Endothelial cell (in vitro differentiated cells): ENCODE measurements around the gene ARID1B. TPM values are rescaled to one million over a fixed set of nuclear protein-coding genes. Genes with fewer than 3 reads are reported as not detected.

Experiments
- DNase-seq: peaks from one replicate; pipeline ENCODE4 v3.0.0; 2021; ENCODE audit warnings: low spot score
- H3K27ac Mint-ChIP-seq: one replicate; pipeline ENCODE4 v1.8.0; 2021; ENCODE audit warnings: mixed read lengths, inconsistent platforms; ENCODE audit not compliant: unreplicated experiment
- H3K27me3 Mint-ChIP-seq: one replicate; pipeline ENCODE4 v1.8.0; 2021; ENCODE audit warnings: mild to moderate bottlenecking, moderate library complexity, mixed read lengths, inconsistent platforms; ENCODE audit not compliant: unreplicated experiment
- H3K36me3 Mint-ChIP-seq: one replicate; pipeline ENCODE4 v1.8.0; 2021; ENCODE audit warnings: mild to moderate bottlenecking, low read depth, mixed read lengths, inconsistent platforms; ENCODE audit not compliant: unreplicated experiment
- H3K4me1 Mint-ChIP-seq: one replicate; pipeline ENCODE4 v1.8.0; 2021; ENCODE audit warnings: mild to moderate bottlenecking, mixed read lengths, inconsistent platforms; ENCODE audit not compliant: unreplicated experiment
- H3K4me3 Mint-ChIP-seq: one replicate; pipeline ENCODE4 v1.8.0; 2021; ENCODE audit warnings: mild to moderate bottlenecking, mixed read lengths, inconsistent platforms; ENCODE audit not compliant: unreplicated experiment
- H3K9me3 Mint-ChIP-seq: one replicate; pipeline ENCODE4 v1.8.0; 2021; ENCODE audit warnings: mixed read lengths, inconsistent platforms; ENCODE audit not compliant: unreplicated experiment
- CTCF ChIP-seq: fragments of 200-600 bp; sonication (generic); IDR thresholded peaks from one replicate; pipeline ENCODE4 v1.5.0; 2021; ENCODE audit warnings: antibody characterized with exemption; ENCODE audit not compliant: unreplicated experiment
- total RNA-seq: library from RNA; stranded (reverse); fragmentation: NEBNext Ultra II Directional; extraction: Animal tissue kit (Norgen Biotek cat#: 25700); gene quantifications from one replicate; pipeline ENCODE4 v1.2.1, GENCODE V29; 2021; ENCODE audit not compliant: unreplicated experiment

Gene ARID1B
- total RNA-seq, 1 donor from 2014 or later, result 104 TPM

- Mint-ChIP-seq H3K9me3 (no peaks in the 10 kb centered on the region), H3K36me3 (peaks cover 10% of the 10 kb centered on the region), H3K27me3 (peaks cover 21% of the 10 kb centered on the region), H3K4me1 (peaks cover 10% of the 10 kb centered on the region), H3K4me3 (no peak overlapping the region), H3K27ac (no peak overlapping the region)
- no peak for TF ChIP-seq CTCF
- DNase-seq, result no peak
These were observed 463.1 kb downstream of the ARID1B start for GRCh38 chr6:157240059-157240959.

GRCh38 chr6:157240960-157241311, 463.8 kb downstream of the ARID1B start:
- H3K9me3 Mint-ChIP-seq, result no peaks in the 10 kb centered on the region
- no peak for TF ChIP-seq CTCF
- peaks cover 10% of the 10 kb centered on the region for H3K36me3 Mint-ChIP-seq
- H3K4me1 Mint-ChIP-seq, result peaks cover 5% of the 10 kb centered on the region
- no peak overlapping the region for H3K4me3 Mint-ChIP-seq
- H3K27ac Mint-ChIP-seq, result no peak overlapping the region
- peaks cover 18% of the 10 kb centered on the region for H3K27me3 Mint-ChIP-seq
- DNase-seq, result no peak

GRCh38 chr6:157242791-157243190, 465.6 kb downstream of the ARID1B start:
- Mint-ChIP-seq H3K27ac (no peak overlapping the region), H3K36me3 (peaks cover 10% of the 10 kb centered on the region), H3K27me3 (peaks cover 9% of the 10 kb centered on the region), H3K4me1 (no peaks in the 10 kb centered on the region), H3K9me3 (no peaks in the 10 kb centered on the region), H3K4me3 (no peak overlapping the region)
- no peak for TF ChIP-seq CTCF
- no peak for DNase-seq

GRCh38 chr6:157244175-157244574, 467.0 kb downstream of the ARID1B start:
- no peak overlapping the region for H3K27ac Mint-ChIP-seq
- no peak overlapping the region for H3K4me3 Mint-ChIP-seq
- no peak for TF ChIP-seq CTCF
- H3K9me3 Mint-ChIP-seq, result no peaks in the 10 kb centered on the region
- H3K36me3 Mint-ChIP-seq, result peaks cover 9% of the 10 kb centered on the region
- H3K4me1 Mint-ChIP-seq, result no peaks in the 10 kb centered on the region
- DNase-seq, result no peak
- peaks cover 5% of the 10 kb centered on the region for H3K27me3 Mint-ChIP-seq

- H3K9me3 Mint-ChIP-seq, result no peaks in the 10 kb centered on the region
- TF ChIP-seq CTCF, result no peak
These were observed 467.6 kb downstream of the ARID1B start for GRCh38 chr6:157244780-157245179.

More at GRCh38 chr6:157244780-157245179, 467.6 kb downstream of the ARID1B start:
- DNase-seq, result no peak
- H3K27ac Mint-ChIP-seq, result no peak overlapping the region
- H3K36me3 Mint-ChIP-seq, result peaks cover 9% of the 10 kb centered on the region
- H3K27me3 Mint-ChIP-seq, result peaks cover 5% of the 10 kb centered on the region
- H3K4me1 Mint-ChIP-seq, result no peaks in the 10 kb centered on the region
- H3K4me3 Mint-ChIP-seq, result no peak overlapping the region
